LNCAP (cell line): ENCODE measurements around the gene PFN4.

ENCODE experiments used
- TF ChIP-seq, protein P1 (sequence below): fragments of 450-650 bp; IDR thresholded peaks from 2 replicates; pipeline ENCODE4 v1.5.1; 2017; ENCODE audit warnings: mild to moderate bottlenecking

The PFN4 gene

GRCh38 chr2:24123922-24124580, 917 bp upstream of the PFN4 start:
- TF ChIP-seq, protein P1, sequence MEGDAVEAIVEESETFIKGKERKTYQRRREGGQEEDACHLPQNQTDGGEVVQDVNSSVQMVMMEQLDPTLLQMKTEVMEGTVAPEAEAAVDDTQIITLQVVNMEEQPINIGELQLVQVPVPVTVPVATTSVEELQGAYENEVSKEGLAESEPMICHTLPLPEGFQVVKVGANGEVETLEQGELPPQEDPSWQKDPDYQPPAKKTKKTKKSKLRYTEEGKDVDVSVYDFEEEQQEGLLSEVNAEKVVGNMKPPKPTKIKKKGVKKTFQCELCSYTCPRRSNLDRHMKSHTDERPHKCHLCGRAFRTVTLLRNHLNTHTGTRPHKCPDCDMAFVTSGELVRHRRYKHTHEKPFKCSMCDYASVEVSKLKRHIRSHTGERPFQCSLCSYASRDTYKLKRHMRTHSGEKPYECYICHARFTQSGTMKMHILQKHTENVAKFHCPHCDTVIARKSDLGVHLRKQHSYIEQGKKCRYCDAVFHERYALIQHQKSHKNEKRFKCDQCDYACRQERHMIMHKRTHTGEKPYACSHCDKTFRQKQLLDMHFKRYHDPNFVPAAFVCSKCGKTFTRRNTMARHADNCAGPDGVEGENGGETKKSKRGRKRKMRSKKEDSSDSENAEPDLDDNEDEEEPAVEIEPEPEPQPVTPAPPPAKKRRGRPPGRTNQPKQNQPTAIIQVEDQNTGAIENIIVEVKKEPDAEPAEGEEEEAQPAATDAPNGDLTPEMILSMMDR: no peak

DNA sequence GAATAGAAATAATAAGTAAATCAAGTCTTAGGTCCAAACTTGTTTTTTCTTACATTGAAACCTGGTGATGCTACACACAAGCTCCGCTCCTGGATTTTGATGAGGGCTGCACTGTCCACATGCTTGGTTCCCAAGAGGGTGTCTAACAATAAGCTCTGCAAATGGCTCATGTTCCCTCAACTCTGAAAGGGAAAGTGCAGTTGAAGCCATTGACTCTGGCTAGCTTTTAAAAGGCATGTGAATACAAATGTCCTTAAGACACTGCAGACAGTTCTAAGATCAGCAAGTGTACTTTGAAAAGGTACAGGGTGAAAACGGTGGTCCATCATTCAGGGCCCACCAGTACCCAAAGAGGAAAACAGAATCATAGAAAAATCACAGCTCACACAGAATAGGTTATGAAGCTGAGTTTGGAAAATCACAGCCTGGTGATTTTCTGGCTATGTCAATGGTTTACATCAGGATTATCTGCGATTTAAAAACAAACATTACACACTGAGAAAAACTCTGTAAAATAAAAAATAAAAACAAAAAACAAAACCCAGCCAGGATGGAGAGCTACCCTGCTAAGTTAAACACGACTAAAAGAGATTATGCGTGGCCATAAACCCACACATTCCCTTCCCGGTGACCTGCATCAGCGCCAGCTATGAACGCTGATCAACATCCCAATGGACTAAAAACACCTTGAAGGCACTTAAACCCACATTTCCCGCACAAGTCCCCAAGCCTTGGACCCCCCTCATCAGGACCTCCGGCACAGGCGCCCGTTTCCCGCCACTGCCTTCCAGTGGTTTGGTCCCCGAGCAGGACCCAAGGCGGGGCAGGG, 554 bp downstream of the PFN4 start:
- TF ChIP-seq, protein P1: no peak

- TF ChIP-seq, protein P1: no peak
Observed at GRCh38 chr2:24121469-24121868, 1.7 kb downstream of the PFN4 start.

DNA sequence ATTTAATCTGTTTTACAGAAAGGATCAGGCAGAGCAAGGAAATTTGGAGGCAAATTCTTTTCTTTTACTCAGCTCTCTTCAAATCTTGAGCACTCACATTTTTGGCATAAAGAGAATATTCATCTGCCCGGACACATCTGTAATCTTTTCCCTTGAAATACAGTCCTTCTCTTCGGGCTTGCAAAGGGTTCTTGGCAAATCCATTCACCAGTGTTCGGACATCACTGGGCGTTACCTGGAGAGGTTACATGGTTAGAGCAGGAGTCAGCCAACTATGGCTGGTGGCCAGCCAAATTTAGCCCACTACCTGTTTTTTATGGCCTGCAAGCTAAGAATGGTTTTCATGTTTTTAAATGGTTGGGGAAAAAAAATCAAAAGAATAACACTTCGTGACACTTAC, 2.1 kb downstream of the PFN4 start:
- TF ChIP-seq, protein P1: no peak

GRCh38 chr2:24117902-24118301, 5.2 kb downstream of the PFN4 start:
- TF ChIP-seq, protein P1: no peak

DNA sequence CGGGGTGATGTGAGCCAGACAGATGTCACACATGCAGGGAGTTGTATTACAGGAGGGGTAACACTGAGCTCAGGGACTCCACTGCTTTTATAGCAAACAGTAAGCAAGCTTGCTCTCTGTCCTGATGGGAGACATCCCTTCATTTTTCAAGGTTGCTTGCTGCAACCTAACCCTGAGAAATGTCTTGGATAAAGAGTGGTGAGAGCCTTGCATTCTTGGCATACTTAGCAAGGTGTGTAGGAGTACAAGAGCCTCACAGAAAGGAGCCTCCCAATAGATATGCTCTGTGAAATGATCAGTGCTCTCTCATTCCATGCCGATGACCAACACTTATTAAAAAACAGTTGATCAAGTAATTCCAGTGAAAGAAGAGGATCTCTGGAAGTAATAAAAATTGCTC, 8.1 kb downstream of the PFN4 start:
- TF ChIP-seq, protein P1: no peak

DNA sequence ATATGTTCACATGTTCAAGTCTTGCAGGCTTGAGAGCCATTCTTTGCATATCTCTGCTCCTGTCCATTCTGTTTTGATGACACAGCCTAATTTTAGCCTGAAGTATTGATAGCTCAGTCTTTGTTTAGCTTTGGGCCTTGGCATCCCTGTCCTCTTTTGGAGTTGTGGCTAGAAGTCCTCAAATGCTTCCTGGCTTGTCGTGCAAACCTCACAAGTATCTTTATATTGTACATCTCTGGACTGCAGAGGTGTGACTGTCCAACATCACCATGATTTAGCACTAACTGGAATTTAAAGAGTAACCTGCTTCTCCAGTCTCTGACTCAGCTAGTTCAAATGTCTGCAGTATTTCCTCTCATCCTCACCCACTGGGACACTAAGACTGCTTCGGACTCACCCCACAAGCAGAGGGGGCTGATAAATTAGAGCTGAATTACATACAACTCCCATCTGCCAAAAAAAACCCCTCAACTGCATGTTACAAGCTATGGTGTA, 11.7 kb downstream of the PFN4 start:
- TF ChIP-seq, protein P1: no peak
